HG02970 (cell line): ENCODE data around the gene IQSEC3.
"Not testable (repeated sequence)": the region's sequence is repeated elsewhere in the genome, so short reads cannot be mapped to it uniquely, and the experiment has no call there.

Experiments used
- ATAC-seq: cut with Tn5 transposase; IDR thresholded peaks from one replicate; pipeline ENCODE4 v1.9.1; 2021; ENCODE audit warnings: mild to moderate bottlenecking, moderate library complexity, moderate number of reproducible peaks; ENCODE audit not compliant: unreplicated experiment, low FRiP score

IQSEC3 gene

DNA sequence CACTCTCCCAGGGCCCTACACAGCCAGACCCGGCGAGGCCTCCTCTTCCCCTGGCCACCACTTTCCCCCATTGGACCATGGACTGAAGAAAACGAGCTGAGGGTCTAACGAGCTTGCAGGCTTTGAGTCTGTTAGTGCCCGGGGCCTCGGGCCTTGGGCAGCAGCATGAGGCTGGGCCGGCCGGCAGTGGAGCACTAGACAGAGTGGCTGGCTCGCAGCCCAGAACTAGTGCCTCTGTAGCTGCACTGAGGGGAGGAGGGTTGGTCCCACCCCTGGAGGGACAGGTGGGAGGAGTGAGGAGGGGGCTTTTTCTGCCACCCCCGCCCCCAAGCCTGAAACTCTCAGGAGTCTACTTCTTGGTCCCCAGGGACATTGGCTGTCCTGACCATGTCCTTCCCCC, 108.7 kb downstream of the IQSEC3 start:
- no peak for ATAC-seq

DNA sequence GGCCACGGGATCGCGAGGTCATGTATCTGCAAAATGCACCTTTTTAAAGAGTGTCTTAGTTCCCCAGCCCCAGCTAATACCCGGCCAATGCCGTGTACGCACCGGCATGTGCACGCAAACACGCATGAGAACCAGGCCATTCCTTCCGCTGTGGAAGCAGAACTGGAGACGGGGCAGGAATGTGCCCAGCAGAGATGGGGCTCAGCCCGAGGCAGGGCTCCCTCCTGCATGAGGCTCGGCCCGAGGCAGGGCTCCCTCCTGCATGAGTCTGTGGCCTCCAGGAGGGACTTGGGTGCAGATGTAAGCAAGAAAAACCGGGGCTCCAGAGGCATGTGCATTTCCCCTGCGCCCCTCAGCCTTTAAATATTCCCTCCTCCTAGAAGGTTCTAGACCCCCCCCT, 109.2 kb downstream of the IQSEC3 start:
- ATAC-seq = no peak

DNA sequence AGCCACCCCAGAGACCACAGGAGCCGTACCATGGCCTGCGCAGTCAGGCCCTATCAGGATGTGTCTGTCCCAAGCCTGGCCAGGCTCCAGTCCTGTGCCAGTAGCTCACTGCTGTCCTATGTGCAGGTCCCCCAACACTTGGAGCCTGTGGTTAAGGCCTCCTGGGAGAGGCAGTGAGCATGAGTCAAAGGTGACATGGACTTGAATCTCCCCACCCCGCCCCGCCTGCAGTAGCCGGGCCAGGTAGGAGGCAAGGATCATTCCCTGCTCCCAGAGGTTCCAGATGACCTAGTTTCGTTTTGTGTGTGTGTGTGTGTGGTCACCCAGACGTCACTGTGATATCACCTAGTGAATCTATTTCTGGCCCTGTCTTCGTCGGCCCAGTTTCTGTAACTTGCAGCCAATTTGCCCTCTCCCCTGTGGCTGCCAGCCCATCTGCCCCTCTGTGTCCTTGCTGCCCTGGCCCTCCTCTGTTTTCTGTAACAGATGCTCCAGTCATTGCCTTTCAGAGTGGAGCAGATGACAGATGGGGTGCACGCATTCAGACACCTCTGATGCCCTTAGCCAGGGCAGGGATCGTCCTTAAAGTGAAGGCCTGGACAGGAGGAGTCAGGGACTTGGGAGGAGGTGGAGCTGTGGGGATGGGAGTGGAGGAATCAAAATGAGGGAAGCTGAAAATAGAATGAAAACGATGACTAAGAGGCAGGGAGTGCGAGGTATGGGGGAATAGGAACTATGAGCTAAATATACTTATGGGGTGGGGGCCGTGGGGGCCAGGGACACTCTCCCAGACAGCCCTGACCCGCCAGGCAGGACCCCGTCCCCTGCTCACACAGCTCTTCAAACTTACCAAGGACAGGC, 110.0 kb downstream of the IQSEC3 start:
- no peak for ATAC-seq

DNA sequence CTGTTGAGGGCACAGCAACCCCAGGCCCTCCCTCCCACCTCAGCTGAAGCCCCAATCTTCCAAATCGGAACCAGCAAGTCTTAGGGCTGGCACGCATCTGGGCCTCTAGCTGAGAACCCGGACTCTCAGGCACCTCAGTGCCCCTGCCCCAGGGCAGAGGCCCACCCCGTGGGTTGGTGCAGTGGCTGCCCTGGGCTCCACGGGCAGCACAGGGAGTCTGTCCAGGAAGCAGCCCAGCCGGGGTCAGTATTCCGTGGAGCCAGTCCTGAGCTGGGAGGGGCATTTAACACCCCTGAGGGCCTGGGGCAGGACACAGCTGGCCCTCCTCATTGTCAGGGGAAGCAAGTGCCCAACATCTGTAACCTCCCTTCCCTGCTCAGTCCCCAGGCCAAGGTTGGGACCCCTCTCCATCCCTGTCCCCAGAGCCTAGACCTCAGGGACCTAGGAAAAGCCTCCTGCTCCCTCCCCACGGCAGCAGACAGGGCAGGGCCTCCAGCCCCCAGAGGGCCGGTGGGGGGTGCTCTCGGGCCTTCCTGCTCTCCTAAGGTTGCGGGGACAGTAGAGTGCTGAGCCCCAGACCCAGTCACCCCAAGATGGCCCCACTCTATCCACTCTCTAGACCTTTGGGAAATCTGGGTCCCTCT, 110.9 kb downstream of the IQSEC3 start:
- ATAC-seq = no peak

DNA sequence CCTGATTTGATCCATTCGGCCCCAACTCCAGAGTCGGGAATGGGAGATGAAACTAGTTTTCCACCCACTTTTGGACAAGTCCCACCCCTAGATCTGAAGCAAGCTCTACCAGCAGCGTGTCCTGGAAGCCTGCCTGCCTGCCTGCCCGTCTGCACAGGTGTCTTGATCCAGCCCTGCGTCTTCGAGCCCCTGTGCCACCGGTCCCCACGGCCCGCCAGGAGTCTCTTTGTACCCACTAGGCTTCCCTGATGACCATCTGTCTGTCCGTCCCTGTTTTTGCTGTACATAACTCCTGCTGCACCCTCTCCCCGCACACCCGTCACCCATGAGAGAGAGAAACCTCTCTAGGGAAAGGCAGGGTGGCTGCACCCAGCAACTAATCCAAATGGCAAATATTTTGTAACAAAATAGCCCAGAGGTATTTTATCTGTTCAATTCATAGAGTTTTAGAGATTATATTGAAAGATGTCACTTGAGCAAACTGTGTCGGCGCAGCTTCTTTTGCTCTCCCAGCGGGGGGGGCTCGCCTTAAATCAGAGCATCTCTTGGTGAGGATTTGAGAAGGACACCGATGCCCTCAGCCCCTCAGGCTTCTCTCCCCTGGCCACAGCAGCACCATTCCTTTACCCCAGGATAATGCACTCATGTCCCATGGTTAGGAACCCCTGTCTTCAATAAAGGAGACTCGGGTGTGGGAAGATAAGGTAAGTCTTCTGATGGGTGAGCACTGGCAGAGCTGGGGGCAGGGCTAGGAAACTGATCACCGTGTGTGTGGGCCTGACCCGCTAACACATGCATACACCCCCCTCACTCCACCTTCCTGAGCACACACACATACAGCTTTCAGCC, 111.6 kb downstream of the IQSEC3 start:
- no peak for ATAC-seq

DNA sequence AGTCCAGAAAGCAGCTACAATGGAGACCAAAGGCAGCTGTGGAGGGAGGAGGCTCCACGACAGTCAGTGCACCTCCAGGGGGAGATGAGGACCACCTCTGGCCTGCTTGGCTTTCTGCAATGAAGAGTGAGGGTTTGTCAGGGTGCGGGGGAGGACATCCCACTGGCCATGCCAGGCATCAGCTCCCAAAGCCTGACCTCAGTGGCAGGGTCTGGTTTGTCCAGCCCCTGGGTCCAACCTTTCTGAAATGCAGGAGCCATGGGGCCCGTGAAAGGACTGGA, 112.2 kb downstream of the IQSEC3 start:
- ATAC-seq = no peak

DNA sequence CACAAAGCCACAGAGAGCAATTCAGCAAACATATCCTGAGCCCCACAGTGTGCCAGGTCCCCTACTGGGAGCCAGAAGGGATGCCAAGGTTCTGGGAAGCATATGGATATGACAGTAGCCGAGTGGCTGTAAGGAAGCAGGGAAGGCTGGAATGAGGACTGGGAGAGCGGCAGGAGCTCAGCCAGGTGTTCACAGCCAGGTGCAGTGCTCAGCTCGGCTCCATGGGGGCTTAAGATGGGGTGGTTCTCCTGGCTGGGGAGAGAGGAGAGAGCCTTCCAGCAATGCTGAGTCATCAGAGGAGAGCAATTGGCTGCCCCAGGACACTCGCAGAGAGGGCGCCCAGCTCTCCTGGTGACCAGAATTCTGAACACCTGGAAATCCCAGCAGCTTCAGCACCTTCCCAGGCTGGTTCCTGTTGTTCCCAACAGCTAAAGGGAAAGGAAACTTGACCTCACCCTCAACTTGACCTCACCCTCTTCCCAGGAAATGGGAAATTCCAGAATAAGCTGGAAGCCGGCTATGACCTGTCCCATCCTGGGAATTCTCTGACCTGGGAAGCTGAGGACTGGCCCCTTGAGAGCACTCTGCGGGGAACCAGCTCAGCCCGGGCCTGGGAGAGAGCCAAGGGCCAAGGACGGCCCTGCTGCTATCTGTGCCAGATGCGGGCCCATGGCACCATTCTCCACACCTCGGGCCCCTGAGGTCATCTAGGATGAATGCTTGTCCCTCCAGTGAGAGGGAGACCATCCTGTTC, 112.7 kb downstream of the IQSEC3 start:
- ATAC-seq = no peak

DNA sequence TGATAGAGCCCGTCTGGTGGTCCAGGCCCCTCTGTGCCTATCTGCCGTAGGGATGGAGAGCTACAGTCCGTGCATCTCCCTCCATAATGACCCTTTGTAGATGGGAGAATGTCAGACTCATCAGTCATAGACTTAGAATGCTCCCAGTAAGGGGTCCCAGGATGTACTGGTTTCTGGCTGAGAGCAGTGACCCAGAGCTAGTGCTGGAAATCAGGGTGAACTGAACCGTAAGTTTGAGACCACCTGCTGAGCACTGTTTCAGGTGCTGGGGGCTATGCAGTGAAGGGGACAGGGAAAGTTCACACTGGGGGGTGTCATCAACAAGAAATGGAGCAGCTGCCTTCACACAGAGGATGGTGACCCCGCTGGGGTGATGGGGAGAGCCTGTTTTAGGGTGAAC, 113.3 kb downstream of the IQSEC3 start:
- no peak for ATAC-seq

DNA sequence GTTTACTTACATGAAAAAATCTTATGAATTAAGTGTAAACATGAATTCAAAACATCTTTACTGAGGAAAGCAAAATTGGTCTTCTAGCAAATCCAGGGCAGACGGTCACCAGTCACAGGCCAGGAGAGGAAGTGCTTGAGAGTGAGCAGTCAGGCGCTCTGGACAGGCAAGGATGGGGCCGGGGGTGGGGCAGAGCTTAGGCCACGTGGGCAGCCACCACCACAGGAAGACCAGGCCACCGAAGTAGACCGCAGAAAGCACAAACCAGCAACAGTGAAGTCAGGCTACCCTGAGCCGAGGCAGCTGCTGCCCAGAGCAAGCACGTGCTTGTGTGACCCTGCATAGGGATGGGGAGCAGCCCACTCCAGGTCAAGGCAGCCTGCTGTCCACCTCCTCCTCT, 113.9 kb downstream of the IQSEC3 start:
- no peak for ATAC-seq

DNA sequence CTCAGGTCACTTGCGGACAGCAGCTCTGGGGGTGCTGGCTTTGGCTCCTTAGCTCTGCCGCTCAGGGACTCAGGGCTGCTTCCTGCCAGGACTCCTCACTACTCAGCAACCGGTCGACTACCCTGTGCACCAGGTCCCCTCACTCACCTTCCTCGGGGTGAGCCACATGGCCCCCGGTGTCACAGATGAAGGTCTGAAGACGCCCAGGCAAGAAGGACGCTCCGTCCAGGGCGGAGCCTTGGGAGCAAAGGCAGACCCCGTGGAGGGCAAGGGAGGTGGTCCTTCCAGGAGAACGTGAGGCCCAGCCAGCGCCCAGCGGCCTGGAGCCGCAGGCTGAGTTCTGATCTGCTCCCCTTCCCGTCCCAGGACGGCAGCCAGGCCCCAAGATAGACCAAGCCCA, 115.4 kb downstream of the IQSEC3 start:
- no peak for ATAC-seq

DNA sequence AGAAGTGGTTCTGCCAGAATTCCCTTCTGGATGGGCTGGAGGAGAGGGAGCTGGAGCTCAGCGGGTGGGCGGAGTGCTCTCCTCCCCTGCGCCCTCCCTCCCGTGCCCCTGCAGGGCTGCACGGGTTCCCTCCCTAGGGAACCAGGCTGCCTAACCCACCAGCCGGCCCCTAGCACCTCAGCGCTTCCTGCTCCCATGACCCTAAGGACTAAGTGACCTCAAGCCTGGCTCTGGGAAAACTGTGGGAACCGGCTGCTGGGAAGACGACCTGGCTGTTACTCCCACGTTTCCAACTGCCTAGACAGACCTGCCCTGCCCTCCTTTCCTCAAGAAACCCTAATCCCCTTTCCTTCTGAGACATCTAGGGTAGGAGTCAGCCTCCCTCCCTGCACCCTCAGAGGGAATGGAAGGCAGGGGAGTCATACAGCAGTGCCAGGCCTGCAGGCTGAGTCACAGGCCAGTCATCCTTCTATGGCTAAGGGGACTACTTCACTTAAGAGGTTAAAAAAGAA, 115.9 kb downstream of the IQSEC3 start:
- no peak for ATAC-seq

DNA sequence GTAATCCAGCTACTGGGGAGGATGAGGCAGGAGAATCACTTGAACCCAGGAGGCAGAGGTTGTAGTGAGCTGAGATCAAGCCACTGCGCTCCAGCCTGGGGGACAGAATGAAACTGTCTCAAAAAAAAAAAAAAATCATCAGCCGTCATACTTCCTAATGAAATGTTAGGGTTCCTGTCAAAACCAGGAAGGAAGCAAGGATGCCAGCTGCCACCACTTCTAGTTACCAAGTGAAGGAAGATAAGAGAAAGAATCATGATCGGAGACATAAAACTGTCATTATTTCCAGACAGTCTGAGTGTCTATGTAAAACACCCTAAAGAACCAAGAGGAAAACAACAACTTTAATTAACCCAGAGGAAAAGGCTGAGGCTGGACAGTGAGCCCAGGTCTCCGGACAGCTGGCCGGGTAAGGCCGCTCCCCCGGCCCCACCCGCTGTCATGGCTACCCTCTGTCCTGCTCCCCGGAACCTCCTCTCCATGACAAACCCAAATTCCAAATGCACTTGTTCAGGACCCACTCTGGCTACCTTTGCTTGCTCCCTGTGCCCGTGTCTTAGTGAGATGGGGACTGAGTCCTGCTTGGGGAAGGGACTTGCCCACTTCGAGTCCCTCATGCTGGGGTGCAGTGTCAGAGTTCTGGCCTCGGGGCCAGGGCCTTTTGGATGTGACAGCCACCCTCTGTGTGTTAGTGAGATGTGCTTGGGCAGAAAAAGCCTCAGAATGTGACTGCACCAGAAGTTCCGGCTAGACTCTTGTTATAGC, 118.4 kb downstream of the IQSEC3 start:
- ATAC-seq = no peak

DNA sequence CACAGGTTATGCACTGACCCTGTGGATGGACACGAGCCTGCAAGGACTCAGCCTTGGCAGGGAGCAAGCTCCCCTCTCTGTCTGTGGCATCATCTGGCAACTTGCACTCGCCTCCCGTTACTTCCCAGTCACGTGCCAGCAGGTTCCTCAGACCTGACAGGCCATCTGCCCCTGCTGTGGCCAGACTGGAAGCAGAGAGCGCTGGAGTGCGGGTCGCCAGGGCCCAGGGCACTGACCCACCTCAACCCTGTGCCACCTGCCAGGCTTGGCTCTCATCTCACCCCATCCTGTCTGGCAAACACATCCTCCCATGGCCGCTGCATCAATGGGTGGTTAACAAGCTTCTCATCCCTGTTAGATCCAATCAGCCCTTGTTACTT, 119.0 kb downstream of the IQSEC3 start:
- ATAC-seq = no peak

DNA sequence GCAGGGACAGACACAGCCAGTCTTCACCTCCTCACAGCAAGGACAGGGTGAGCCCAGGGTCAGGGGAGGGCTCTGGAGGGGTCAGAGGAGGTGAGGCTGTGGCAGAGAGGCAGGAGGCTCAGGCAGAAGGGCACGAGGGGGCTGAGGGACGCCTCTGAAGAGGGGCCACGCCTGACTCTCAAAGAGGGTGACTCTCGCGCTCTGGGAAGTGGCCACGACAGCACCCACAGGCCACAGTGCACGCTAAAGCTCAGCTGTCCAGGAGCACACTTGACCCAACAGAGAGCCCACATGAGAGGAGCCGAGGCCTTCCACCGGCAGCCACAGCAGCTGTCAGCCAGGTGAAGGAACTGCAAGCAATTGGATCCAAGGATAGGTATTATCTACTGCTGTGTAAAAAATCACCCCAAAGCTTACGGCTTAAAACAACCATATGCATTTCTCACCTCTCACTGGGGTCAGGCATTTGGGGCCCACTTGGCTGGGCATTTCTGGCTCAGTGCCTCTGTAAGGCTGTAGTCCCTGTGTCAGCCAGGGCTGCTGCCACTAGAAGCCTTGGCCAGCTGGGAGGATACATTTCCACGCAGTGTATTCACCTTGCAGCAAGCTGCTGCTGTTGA, 119.5 kb downstream of the IQSEC3 start:
- ATAC-seq = no peak

DNA sequence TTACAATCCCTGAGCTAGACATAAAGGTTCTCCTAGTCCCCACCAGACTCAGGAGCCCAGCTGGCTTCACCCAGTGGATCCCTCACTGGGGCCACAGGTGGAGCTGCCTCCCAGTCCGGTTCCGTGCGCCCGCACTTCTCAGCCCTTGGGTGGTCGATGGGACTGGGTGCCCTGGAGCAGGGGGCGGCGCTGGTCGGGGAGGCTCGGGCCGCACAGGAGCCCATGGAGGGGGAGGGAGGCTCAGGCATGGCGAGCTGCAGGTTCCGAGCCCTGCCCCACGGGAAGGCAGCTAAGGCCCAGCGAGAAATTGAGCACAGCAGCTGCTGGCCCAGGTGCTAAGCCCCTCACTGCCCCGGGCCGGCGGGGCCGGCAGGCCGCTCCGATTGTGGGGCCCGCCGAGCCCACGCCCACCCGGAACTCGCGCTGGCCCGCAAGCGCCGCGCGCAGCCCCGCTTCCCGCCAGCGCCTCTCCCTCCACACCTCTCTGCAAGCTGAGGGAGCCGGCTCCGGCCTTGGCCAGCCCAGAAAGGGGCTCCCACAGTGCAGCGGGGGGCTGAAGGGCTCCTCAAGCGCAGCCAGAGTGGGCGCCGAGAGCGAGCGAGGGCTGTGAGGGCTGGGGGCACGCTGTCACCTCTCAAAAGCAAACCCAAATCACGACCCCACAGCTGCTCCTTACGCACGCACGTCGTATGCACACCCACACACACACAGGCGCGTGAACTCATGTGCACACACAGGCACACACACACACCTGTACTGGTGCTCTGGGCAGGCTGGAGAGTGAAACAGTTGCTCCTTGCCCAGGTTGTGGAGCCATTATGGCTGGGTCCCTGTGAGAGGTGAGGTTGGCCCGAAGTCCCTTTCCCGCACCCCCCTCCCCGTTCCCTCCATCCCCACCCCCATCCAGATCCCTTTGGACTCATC, 121.7 kb downstream of the IQSEC3 start:
- ATAC-seq = not testable (repeated sequence)

DNA sequence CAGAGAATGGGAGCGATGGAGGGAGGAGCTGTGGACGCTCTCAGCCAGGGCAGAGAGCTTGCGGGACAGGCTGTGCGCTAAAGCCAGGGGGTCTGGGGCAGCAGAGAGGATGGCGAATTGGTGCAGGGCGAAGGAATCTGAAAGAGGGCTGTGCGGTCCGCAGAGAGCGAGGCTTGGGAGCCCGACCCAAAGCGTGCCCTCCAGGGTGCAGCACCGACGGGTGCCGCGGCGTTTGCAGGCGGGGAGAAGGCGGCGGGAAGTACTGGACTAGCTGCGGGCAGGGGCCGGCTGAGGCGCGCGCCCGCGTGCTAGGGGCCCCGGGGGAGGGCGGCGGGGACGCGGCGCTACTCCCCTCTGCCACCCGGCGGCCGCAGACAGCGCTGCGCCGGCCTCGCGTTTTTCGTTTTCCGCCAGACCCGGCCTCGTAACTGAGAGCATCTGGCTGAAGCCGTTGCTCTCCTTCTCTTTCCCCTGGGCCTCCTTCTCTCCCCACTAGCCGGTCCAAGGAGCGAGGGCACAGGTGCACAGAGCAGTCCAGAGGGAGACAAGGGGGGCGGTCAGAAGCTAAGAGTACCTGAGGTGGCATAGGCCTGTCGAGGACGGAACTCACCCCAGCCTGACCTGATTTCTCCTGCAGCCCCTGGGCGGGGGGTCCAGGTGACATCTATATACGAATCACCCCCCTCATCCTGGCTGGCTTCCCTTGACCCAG, 122.5 kb downstream of the IQSEC3 start:
- ATAC-seq = no peak

DNA sequence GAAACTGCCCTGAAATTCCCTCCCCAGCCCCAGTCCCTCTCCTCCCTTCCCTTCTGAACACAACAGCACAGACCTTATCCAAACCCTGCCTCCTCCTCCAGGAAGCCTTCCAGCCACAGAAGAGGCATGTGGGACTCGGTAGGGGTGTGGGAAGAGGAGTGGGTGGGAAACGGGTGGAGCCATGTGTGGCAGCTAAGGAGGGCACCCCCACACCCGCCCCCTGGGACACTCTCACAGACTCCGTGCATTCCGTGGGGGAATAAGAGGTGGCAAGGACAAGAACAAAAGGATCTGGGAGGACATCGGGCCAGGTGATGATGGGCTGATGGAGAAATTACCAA, 123.0 kb downstream of the IQSEC3 start:
- no peak for ATAC-seq

DNA sequence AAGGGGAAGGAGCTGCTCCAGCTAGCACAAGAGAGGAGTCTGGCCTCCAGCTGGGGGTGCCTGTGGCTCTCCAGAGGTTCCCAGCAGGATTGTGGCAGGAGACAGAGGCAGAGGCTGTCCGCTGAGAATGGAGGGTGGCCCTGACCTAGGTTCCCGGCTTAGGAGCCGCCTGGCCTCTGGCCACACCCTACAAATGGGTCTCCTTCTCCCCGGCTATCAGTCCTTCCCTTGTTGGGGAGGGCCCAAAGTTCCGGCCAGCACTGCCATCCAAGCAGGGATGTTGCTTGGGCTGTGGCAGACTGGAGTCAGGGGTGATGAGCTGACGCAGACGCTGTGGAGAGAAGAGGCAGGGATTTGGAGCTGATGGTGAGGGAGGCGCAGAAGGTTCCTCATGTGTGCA, 124.3 kb downstream of the IQSEC3 start:
- ATAC-seq = no peak
